Heart left ventricle (tissue), 16 donors: ENCODE results near the gene MPPE1. TPM values are rescaled to one million over a fixed set of nuclear protein-coding genes. Genes with fewer than 3 reads are reported as not detected.
A peak's percentile ranks its signal among the peaks of the same experiment; 100 is the strongest.

Source experiments
- ATAC-seq, 4 donors: fragments of 200-7000 bp; cut with Tn5 transposase; one replicate each; pipeline ENCODE4 v1.9.1; 2020 to 2022; ENCODE audit warnings: moderate library complexity in 4 of 4, mild to moderate bottlenecking in 3 of 4, moderate number of reproducible peaks in 1 of 4
- DNase-seq, 5 donors: peaks; one replicate each; pipeline ENCODE4 v3.0.0-alpha.2; 2020
- H3K27ac ChIP-seq, 12 donors: fragments of 200-600 bp; sonication (generic) in 4 of 12; one replicate each; pipeline versions ENCODE4 v1.5.0 to v1.8.0; 2016 to 2022; ENCODE audit warnings: mild to moderate bottlenecking in 2 of 12
- H3K27me3 ChIP-seq, 9 donors: fragments of 200-600 bp; sonication (generic) in 2 of 9; one replicate each; pipeline versions ENCODE4 v1.5.1 to v1.8.0; 2016 to 2022; ENCODE audit warnings: mild to moderate bottlenecking in 3 of 9
- H3K36me3 ChIP-seq, 9 donors: fragments of 200-600 bp; sonication (generic) in 2 of 9; one replicate each; pipeline versions ENCODE4 v1.5.0 to v1.8.0; 2018 to 2022; ENCODE audit warnings: mild to moderate bottlenecking in 2 of 9
- H3K4me1 ChIP-seq, 12 donors: fragments of 200-600 bp; sonication (generic) in 4 of 12; one replicate each; pipeline versions ENCODE4 v1.5.0 to v1.8.0; 2016 to 2022; ENCODE audit warnings: mild to moderate bottlenecking in 3 of 12
- H3K4me3 ChIP-seq, 12 donors: fragments of 200-600 bp; sonication (generic) in 4 of 12; one replicate each; pipeline versions ENCODE4 v1.5.0 to v1.8.0; 2017 to 2022; ENCODE audit warnings: mild to moderate bottlenecking in 9 of 12, moderate library complexity in 4 of 12
- H3K9me3 ChIP-seq, 12 donors: fragments of 200-600 bp; sonication (generic) in 4 of 12; one replicate each; pipeline versions ENCODE4 v1.5.0 to v1.8.0; 2016 to 2022; ENCODE audit warnings: mild to moderate bottlenecking in 1 of 12
- CTCF ChIP-seq, 12 donors: fragments of 200-600 bp; sonication (generic) in 4 of 12; IDR thresholded peaks; one replicate each; pipeline versions ENCODE4 v1.5.0 to v1.8.0; 2018 to 2022; ENCODE audit warnings: antibody characterized with exemption in 12 of 12, mild to moderate bottlenecking in 5 of 12
- POLR2A ChIP-seq, 2 donors: fragments of 450-650 bp; IDR thresholded peaks; one replicate each; pipeline ENCODE4 v1.6.1; 2017; ENCODE audit warnings: antibody characterized with exemption in 2 of 2, mild to moderate bottlenecking in 2 of 2, moderate library complexity in 2 of 2
- WGBS, 4 donors: extraction: QIAGEN DNeasy Blood & Tissue Kit in 2 of 4; methylation state at CpG; one replicate each; pipeline versions ENCODE4 v1.1.5 to v1.1.7; 2013 to 2018; 5-methylcytosine and 5-hydroxymethylcytosine counted together
- intact Hi-C, 10 donors: fragments of 100-400 bp; cut with DNase I; formaldehyde crosslinking; loops; one replicate each; pipeline versions ENCODE4 v1.11.1 to v1.14.2; 2022
- polyA plus RNA-seq, 2 donors: library from polyadenylated mRNA; stranded (reverse); fragments of 200-250 nt; gene quantifications; one replicate each; pipeline ENCODE4 v1.2.3, GENCODE V29; 2013
- total RNA-seq, 9 donors: library from RNA; depleted of rRNA in 2 of 9; stranded (reverse); fragments of >200 nt in 2 of 9; fragmentation: NEBNext Ultra II Directional in 3 of 9; extraction: Animal tissue kit (Norgen Biotek cat#: 25700) in 3 of 9; gene quantifications; one replicate each; pipeline versions ENCODE4 v1.1.0 to v1.2.4, GENCODE V29; 2016 to 2023
- donor health status: ischemic (EF 13 %, LVEDD 7.1; RV severe dilation, severe dysfunction).
- donor health status: healthy with polysubstance abuse.
- donor health status: DM: no; HTN: yes; CAD: no.
- donor health status: DM: no; HTN: no; CAD: no.
- donor health status: ischemic (EF 25% LVEDD 6.9; RV normal size, moderate dysfunction).
- donor health status: ischemic (EF 25% LVEDD 5.7; RV mildly dilated, moderate dysfunction).
- donor health status: healthy.
- donor health status: DM: yes; HTN: yes; CAD: no.
- donor health status: ischemic (EF 35%, LVEDD 5.7; RV mildly dilated, moderate dysfunction).
- donor health status: nonischemic (EF 11% LVEDD 7.7; RV severe dilation, severe dysfunction).
- donor health status: DM: yes; HTN: yes; CAD: no.
- donor health status: PGD.
- donor health status: ischemic (EF 29% LVEDD 5.4; RV normal size, mild dysfunction).
- donor health status: nonischemic (EF 23%, LVEDD 6.1; RV moderate dilation, normal function).

MPPE1 gene
- total and polyA plus RNA-seq, 11 donors = 17.8 to 45.5 (median 29.6) TPM

DNA sequence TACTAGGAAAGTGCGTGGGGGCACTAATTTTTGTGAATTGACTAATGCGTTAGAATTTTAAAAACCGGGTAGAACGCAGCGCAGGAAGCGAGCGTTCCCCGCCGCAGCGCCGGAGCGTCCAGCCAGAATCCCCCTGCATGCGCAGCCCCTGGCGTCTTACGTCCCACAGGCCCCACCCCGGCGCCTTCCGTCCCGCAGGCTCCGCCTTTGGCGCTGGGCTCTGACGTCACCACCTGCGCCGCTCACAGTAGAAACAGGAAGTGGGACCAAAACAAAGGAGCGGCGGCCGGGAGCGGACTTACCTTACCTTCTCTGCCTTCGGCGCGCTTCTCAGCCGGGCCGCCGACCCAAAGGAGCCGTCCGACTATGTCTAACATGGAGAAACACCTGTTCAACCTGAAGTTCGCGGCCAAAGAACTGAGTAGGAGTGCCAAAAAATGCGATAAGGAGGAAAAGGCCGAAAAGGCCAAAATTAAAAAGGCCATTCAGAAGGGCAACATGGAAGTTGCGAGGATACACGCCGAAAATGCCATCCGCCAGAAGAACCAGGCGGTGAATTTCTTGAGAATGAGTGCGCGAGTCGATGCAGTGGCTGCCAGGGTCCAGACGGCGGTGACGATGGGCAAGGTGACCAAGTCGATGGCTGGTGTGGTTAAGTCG is 56.8 kb downstream of the MPPE1 start, which contains the start of gene CHMP1B:
Gene CHMP1B (plus strand): TSS at position 268 of the 660 bp plus-strand sequence. CDS start 99 bp downstream, at position 367.
- 0 to 1% (median 0%) methylated on average over 47 to 53 of the region's 53 CpGs for WGBS, 4 donors
- H3K4me1 ChIP-seq = peaks cover 5 to 44% (median 21%) of the 10 kb centered on the region in 12 donors
- DNase-seq = peak; percentile 98 to 99 (median 99)
- intact Hi-C loops = loop anchor here (1.0 to 10.0 kb wide), 11 partner anchors 51 to 196 kb away; partner anchors contain the start of genes MPPE1 (in 9 of the 10) and IMPA2 (in 3 of the 10)
- H3K9me3 ChIP-seq = no peaks in the 10 kb centered on the region
- H3K36me3 ChIP-seq = peaks cover 0 to 21% (median 6%) of the 10 kb centered on the region in 9 donors
- TF ChIP-seq CTCF (IDR thresholded peaks at IDR 0.05) (no peak), POLR2A (IDR thresholded peaks at IDR 0.05) (peak; percentile 81 to 98)
- H3K4me3 ChIP-seq = peak within 1 kb of the TSS; percentile 63 to 99 (median 86)
- H3K27ac ChIP-seq = peak within 1 kb of the TSS; percentile 86 to 98 (median 94)
- peak; percentile 97 to 99 (median 99) for ATAC-seq
- H3K27me3 ChIP-seq = no peaks in the 10 kb centered on the region

DNA sequence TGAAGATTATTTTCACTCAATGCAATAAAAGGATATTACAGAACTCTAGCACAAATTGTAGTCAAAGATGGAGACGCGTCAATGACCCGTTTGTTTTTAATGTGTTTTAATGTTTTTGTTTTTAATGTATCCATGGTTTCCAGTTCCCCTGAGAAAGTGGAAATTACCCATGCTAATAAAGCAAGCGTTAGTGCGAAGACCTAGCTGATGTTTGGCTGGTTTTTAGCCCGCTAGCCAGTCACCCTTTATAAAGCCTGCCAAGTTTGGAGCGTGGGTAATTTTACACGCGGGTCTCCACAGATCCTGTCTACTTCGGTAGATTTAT is 57.3 kb downstream of the MPPE1 start:
- intact Hi-C loops = loop anchor here (1.0 to 10.0 kb wide), 11 partner anchors 52 to 196 kb away; partner anchors contain the start of genes MPPE1 (in 9 of the 10) and IMPA2 (in 3 of the 10)
- peak; percentile 30 to 58 (median 52) for ATAC-seq
- TF ChIP-seq POLR2A (IDR thresholded peaks at IDR 0.05) (no peak), CTCF (IDR thresholded peaks at IDR 0.05) (no peak)

DNA sequence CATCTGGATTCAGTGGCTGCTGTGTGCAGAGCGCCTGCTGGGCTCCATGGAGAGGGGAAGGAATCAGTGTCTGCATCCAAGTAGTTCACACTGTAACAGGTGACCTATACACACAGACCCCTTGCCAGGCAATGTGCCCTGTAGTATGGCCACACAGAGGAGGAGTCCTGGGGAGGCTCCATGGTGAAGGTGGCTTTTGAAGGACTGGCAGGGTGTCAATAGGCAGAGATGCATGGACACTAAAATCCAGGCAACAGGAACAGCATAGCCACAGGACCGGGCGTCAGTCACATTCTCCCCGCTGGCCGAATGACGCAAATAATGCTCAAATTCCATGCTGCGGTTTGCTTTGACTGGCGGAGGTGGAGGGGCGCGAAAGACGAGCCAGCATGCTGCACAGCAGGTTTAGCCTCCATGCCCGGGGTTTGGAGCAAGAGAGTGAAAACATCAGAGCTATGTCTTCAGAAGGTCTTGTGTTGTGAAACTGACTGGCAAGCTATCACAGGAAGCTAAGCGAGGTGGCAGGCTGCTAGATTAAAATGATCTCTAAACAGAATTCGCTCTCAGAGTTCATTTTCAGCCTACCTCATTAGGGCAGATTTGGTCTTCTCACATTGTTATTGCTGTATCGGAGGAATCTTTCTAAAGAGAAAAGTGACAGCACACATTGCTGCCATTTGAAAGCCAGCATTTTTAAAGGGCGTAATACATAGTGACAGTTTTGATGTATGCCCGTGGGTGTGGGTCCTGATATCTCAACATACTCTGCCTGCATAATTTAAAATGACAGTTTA is 58.1 kb downstream of the MPPE1 start:
- intact Hi-C loops = loop anchor here (2.0 to 10.0 kb wide), 9 partner anchors 47 to 195 kb away; partner anchors contain the start of genes MPPE1 (in 7 of the 10) and IMPA2 (in 2 of the 10)
- H3K27ac ChIP-seq = peak overlapping the region; percentile 86 to 98 (median 94)
- H3K9me3 ChIP-seq = no peaks in the 10 kb centered on the region
- TF ChIP-seq CTCF (IDR thresholded peaks at IDR 0.05) (no peak), POLR2A (IDR thresholded peaks at IDR 0.05) (peak in 1 of 2 donors; percentile 39)
- ATAC-seq (peak; percentile 54 to 78 (median 76)), DNase-seq (peak; percentile 70 to 84 (median 77))
- H3K27me3 ChIP-seq = no peaks in the 10 kb centered on the region
- peak overlapping the region in 11 of 12 donors; percentile 63 to 99 (median 83) for H3K4me3 ChIP-seq
- H3K36me3 ChIP-seq = peaks cover 0 to 17% (median 5%) of the 10 kb centered on the region in 9 donors
- H3K4me1 ChIP-seq = peaks cover 5 to 34% (median 20%) of the 10 kb centered on the region in 12 donors
- WGBS, 4 donors = 7 to 28% (median 9%) methylated on average over 17 of the region's 17 CpGs

More for the DNA sequence above, 57.3 kb downstream of the MPPE1 start:
- Histone ChIP-seq H3K27ac (peak overlapping the region; percentile 86 to 98 (median 94)), H3K36me3 (peaks cover 0 to 21% (median 6%) of the 10 kb centered on the region in 9 donors), H3K4me3 (peak overlapping the region; percentile 63 to 99 (median 86)), H3K9me3 (no peaks in the 10 kb centered on the region), H3K4me1 (peaks cover 5 to 41% (median 20%) of the 10 kb centered on the region in 12 donors), H3K27me3 (no peaks in the 10 kb centered on the region)
- WGBS, 4 donors = 0 to 2% (median 1%) methylated on average over 10 of the region's 10 CpGs
- DNase-seq = no peak
